Measurements from ENCODE around the gene MTMR6.

DNA sequence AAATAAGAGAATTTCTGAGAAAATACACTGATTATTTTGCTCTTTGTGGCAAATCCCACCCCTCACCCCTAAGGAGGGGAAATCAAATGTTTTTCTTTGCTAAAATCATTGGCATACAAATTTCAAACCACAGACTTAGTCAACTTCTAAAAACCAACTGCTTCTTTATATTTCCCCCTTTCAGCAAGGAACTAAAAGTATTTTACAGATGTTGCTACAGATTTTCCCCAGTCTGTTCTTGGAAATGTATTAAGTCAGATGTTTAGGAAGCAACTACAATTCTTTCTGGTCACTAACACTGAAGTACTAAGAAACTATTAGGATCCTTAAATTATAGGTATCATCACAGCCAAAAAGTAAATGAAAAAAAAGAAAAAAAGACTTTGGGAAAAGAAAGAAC is 6.9 kb downstream of the MTMR6 start:
- TF ChIP-seq YY1 (IDR thresholded peaks at IDR 0.05; ENCODE audit: low read depth) (no peak), TCF12 (IDR thresholded peaks at IDR 0.05; ENCODE audit: low read depth) (no peak), NFIC (IDR thresholded peaks at IDR 0.05) (no peak), CREB1 (IDR thresholded peaks at IDR 0.05; ENCODE audit: low read depth) (no peak), TAF1 (IDR thresholded peaks at IDR 0.05; ENCODE audit: low read depth) (no peak), TEAD4 (IDR thresholded peaks at IDR 0.05) (no peak), FOXM1 (IDR thresholded peaks at IDR 0.05; ENCODE audit: borderline replicate concordance, low read depth) (no peak), RAD21 (IDR thresholded peaks at IDR 0.05; ENCODE audit: low read depth) (no peak), EP300 (IDR thresholded peaks at IDR 0.05; ENCODE audit: borderline replicate concordance) (no peak), CEBPB (IDR thresholded peaks at IDR 0.05) (no peak)
- TF ChIP-seq, protein P1, sequence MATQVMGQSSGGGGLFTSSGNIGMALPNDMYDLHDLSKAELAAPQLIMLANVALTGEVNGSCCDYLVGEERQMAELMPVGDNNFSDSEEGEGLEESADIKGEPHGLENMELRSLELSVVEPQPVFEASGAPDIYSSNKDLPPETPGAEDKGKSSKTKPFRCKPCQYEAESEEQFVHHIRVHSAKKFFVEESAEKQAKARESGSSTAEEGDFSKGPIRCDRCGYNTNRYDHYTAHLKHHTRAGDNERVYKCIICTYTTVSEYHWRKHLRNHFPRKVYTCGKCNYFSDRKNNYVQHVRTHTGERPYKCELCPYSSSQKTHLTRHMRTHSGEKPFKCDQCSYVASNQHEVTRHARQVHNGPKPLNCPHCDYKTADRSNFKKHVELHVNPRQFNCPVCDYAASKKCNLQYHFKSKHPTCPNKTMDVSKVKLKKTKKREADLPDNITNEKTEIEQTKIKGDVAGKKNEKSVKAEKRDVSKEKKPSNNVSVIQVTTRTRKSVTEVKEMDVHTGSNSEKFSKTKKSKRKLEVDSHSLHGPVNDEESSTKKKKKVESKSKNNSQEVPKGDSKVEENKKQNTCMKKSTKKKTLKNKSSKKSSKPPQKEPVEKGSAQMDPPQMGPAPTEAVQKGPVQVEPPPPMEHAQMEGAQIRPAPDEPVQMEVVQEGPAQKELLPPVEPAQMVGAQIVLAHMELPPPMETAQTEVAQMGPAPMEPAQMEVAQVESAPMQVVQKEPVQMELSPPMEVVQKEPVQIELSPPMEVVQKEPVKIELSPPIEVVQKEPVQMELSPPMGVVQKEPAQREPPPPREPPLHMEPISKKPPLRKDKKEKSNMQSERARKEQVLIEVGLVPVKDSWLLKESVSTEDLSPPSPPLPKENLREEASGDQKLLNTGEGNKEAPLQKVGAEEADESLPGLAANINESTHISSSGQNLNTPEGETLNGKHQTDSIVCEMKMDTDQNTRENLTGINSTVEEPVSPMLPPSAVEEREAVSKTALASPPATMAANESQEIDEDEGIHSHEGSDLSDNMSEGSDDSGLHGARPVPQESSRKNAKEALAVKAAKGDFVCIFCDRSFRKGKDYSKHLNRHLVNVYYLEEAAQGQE (IDR thresholded peaks at IDR 0.05; ENCODE audit: low read depth), result no peak
- TF ChIP-seq, protein P2, sequence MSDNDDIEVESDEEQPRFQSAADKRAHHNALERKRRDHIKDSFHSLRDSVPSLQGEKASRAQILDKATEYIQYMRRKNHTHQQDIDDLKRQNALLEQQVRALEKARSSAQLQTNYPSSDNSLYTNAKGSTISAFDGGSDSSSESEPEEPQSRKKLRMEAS (IDR thresholded peaks at IDR 0.05), result no peak
- TF ChIP-seq, protein P3, sequence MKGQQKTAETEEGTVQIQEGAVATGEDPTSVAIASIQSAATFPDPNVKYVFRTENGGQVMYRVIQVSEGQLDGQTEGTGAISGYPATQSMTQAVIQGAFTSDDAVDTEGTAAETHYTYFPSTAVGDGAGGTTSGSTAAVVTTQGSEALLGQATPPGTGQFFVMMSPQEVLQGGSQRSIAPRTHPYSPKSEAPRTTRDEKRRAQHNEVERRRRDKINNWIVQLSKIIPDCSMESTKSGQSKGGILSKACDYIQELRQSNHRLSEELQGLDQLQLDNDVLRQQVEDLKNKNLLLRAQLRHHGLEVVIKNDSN (IDR thresholded peaks at IDR 0.05), result no peak
